Measurements from ENCODE around the gene SLC2A8. TPM values are rescaled to one million over a fixed set of nuclear protein-coding genes. Genes with fewer than 3 reads are reported as not detected.

The SLC2A8 gene
- total RNA-seq, 1 donor from 2014 or later: 36.0 TPM

DNA sequence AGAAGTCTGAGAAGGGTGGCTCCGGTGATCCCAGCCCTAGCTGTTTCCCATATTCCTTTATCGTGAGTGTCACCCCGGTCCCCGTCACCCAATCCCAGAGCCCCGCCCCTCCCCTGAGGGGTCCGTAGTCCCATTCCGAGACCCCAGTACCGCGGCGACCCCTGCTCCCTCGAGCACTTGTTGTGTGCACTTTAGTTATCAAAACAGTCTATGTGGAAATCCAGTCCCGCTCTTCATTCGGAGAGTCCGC, 54.6 kb downstream of the SLC2A8 start:
- no peaks in the 10 kb centered on the region for H3K27me3 Mint-ChIP-seq (ENCODE audit: low read depth)
- peak overlapping the region; percentile 96 for H3K4me3 Mint-ChIP-seq
- H3K9me3 Mint-ChIP-seq: no peaks in the 10 kb centered on the region
- H3K27ac Mint-ChIP-seq: peak overlapping the region; percentile 97
- peaks cover 35% of the 10 kb centered on the region for H3K36me3 Mint-ChIP-seq
- H3K4me1 Mint-ChIP-seq: peaks cover 34% of the 10 kb centered on the region
- TF ChIP-seq, protein P1, sequence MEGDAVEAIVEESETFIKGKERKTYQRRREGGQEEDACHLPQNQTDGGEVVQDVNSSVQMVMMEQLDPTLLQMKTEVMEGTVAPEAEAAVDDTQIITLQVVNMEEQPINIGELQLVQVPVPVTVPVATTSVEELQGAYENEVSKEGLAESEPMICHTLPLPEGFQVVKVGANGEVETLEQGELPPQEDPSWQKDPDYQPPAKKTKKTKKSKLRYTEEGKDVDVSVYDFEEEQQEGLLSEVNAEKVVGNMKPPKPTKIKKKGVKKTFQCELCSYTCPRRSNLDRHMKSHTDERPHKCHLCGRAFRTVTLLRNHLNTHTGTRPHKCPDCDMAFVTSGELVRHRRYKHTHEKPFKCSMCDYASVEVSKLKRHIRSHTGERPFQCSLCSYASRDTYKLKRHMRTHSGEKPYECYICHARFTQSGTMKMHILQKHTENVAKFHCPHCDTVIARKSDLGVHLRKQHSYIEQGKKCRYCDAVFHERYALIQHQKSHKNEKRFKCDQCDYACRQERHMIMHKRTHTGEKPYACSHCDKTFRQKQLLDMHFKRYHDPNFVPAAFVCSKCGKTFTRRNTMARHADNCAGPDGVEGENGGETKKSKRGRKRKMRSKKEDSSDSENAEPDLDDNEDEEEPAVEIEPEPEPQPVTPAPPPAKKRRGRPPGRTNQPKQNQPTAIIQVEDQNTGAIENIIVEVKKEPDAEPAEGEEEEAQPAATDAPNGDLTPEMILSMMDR (IDR thresholded peaks at IDR 0.05; ENCODE audit: unreplicated experiment): no peak
- no peak for DNase-seq (ENCODE audit: low spot score in 2 of 2, unreplicated experiment in 2 of 2)

DNA sequence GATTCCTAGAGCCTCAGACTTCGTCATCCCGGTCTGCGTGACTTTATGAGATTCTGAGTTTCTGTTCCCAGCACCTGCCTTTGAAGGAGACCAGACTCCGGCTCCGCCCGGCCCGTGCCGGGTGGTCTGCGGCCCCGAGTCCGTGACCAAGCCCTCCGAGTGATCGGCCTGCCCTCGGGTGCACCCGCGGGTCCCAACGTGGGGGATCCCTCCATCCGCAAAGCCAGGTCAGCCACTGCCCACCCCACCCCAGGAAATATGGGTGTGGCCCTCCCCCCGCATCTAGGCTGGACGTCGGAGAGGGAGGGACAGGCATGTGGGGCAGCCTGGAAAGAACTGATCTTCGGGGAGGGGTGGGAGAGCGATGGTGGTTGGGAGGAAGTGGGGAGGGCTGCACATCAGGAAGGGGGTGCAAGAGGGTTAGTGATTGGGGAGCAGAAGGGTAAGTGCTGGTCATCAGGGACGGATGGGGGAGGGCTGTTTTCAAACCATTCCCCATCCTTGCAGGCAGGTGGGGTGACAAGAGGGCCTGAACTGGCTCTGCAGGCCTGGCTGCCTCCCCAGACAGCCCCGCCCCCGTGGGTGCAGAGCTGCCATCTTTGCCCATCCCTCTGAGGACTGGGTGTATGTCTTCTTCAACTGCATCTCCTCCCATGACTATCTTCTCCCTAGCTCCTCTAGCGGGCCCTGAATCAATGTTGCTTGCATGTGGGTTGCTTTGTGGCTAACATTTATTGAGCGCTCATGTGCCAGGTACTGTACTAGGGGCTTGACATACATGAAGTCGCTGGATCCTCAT, 55.1 kb downstream of the SLC2A8 start:
- H3K9me3 Mint-ChIP-seq: no peaks in the 10 kb centered on the region
- TF ChIP-seq, protein P1 (IDR thresholded peaks at IDR 0.05; ENCODE audit: unreplicated experiment): no peak
- H3K27ac Mint-ChIP-seq: peak overlapping the region; percentile 97
- no peaks in the 10 kb centered on the region for H3K27me3 Mint-ChIP-seq (ENCODE audit: low read depth)
- no peak for DNase-seq (ENCODE audit: low spot score in 2 of 2, unreplicated experiment in 2 of 2)
- H3K4me3 Mint-ChIP-seq: peak overlapping the region; percentile 96
- peaks cover 31% of the 10 kb centered on the region for H3K36me3 Mint-ChIP-seq
- peaks cover 34% of the 10 kb centered on the region for H3K4me1 Mint-ChIP-seq

DNA sequence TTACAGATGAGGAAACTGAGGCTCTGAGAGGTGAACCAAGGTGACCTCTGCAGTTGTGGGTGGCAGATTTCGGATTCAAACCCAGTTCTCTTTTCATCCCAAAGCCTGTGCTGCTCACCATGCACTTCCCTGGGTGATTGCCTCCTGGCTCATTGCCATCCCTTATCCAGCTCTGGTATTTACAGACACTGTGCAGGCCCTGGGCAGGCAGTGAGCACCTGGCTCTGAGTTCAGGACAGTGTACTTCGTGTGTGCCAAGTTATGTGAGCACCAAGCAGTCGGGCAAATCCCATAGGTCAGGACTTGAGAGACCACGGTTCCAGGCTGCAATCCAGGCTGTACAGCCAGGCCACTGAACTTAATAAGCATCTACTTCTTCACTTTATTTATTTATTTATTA, 55.7 kb downstream of the SLC2A8 start:
- TF ChIP-seq, protein P1 (IDR thresholded peaks at IDR 0.05; ENCODE audit: unreplicated experiment): no peak
- H3K9me3 Mint-ChIP-seq: no peaks in the 10 kb centered on the region
- peak overlapping the region; percentile 97 for H3K27ac Mint-ChIP-seq
- peak in 1 of 2 experiments; percentile 45 for DNase-seq (ENCODE audit: low spot score in 2 of 2, unreplicated experiment in 2 of 2)
- H3K27me3 Mint-ChIP-seq (ENCODE audit: low read depth): no peaks in the 10 kb centered on the region
- H3K4me3 Mint-ChIP-seq: peak overlapping the region; percentile 96
- peaks cover 34% of the 10 kb centered on the region for H3K4me1 Mint-ChIP-seq
- H3K36me3 Mint-ChIP-seq: peaks cover 32% of the 10 kb centered on the region

DNA sequence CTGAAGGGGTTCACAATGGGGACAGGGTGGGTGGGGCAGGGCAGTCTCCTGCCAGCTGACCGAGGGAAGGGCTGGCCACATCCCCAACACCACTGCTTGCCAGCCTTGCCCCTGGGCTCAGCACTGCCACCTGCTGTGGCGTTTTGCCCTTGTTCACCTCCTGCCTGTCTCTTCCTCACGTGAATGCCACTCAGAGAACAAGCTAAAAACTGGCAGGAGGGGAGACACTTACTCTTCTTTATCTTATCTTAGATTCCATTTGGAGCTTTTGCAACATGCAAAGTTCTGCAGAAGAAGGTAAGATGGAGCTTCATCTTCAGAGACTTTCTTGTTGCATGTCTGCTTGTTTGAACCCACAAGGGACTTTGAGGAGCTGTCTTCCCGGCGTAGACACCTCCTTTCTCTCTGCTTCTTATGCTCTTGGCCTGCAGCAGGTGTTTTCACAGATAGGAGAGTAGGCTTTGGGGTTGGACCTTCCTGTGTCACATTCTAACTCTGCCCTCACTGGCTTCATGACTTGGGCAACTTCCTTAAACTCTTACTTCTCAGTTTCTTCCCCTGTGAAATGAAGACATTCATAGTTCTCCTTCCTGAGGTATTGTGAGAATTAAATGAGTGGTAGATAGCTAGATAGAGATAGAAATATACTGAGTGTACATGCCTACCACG, 58.5 kb downstream of the SLC2A8 start:
- Mint-ChIP-seq H3K27ac (no peak overlapping the region), H3K36me3 (peaks cover 19% of the 10 kb centered on the region), H3K9me3 (no peaks in the 10 kb centered on the region), H3K4me1 (peaks cover 9% of the 10 kb centered on the region), H3K4me3 (no peak overlapping the region), H3K27me3 (ENCODE audit: low read depth) (no peaks in the 10 kb centered on the region)
- TF ChIP-seq, protein P1 (IDR thresholded peaks at IDR 0.05; ENCODE audit: unreplicated experiment): no peak
- DNase-seq (ENCODE audit: low spot score in 2 of 2, unreplicated experiment in 2 of 2): no peak

DNA sequence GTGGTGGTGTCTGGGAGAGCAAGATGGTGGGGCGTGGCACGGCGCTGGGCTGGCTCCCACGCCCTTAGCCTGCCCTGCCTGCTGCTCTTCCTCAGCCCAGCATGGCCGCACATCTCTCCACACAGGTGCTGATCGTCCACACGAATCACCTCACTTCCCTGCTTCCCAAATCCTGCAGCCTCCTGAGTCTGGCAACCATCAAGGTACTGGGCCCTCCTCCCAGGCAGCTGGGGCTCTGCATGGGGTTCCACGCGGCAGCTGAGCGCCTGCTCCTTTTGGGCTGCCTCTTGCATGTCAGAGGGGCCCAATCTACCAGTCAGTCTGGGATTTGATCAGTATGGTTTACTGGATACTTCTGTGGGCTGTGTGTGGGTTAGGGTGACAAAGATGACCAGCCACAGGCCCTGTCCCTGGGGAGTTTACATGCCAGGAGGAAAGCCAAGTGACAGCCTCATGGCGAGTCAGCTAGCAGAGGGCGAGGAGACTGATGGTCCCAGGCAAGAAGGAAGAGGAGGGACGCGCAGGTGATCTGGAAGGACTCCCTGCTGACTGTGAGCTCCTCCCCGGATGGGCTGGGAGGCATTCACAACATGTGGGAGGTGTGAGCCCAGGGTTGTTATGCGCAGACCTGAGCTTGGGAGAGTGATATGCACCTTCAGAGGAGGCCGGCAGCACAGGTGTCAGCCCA, 60.4 kb downstream of the SLC2A8 start:
- Mint-ChIP-seq H3K4me1 (peaks cover 5% of the 10 kb centered on the region), H3K27ac (no peak overlapping the region), H3K27me3 (ENCODE audit: low read depth) (no peaks in the 10 kb centered on the region), H3K36me3 (peaks cover 26% of the 10 kb centered on the region), H3K9me3 (no peaks in the 10 kb centered on the region), H3K4me3 (no peak overlapping the region)
- TF ChIP-seq, protein P1 (IDR thresholded peaks at IDR 0.05; ENCODE audit: unreplicated experiment): no peak
- no peak for DNase-seq (ENCODE audit: low spot score in 2 of 2, unreplicated experiment in 2 of 2)

Other genes with a start within 250 kb of the SLC2A8 start
- gene GARNL3, start 132.4 kb upstream of the SLC2A8 start, total RNA-seq: 51.1 to 51.5 TPM (median 51.1 TPM) in 3 replicates
- gene ZNF79, start 27.2 kb downstream of the SLC2A8 start, total RNA-seq: 11.0 to 12.1 TPM (median 11.6 TPM) in 3 replicates
- 1,125 to 1,180 TPM (median 1,165 TPM) in 3 replicates for gene RPL12, start 54.2 kb downstream of the SLC2A8 start, total RNA-seq
- 27.1 to 28.0 TPM (median 27.4 TPM) in 3 replicates for gene LRSAM1, start 54.3 kb downstream of the SLC2A8 start, total RNA-seq
- 94.9 to 112 TPM (median 105 TPM) in 3 replicates for gene STXBP1, start 215.1 kb downstream of the SLC2A8 start, total RNA-seq

All from mesothelial cell of epicardium (in vitro differentiated cells).